ENCODE data around the gene B4GALT6.

The B4GALT6 gene

GRCh38 chr18:31617031-31617717 is 67.2 kb downstream of the B4GALT6 start:
- Histone ChIP-seq H3K9ac (ENCODE audit: low read depth in 1 of 2, low read length in 2 of 2) (no peak overlapping the region), H3K27me3 (ENCODE audit: control insufficient read depth in 2 of 2, insufficient read depth in 2 of 2, low read length in 2 of 2) (no peaks in the 10 kb centered on the region), H3K4me3 (ENCODE audit: low read length in 2 of 2) (no peak overlapping the region), H3K9me3 (ENCODE audit: control insufficient read depth in 2 of 2, low read length in 2 of 2) (no peaks in the 10 kb centered on the region), H3K27ac (ENCODE audit: low read depth in 2 of 2, low read length in 2 of 2) (no peak overlapping the region), H3K4me1 (ENCODE audit: control insufficient read depth in 2 of 2, insufficient read depth in 2 of 2, low read length in 2 of 2) (no peaks in the 10 kb centered on the region), H3K36me3 (ENCODE audit: control insufficient read depth in 2 of 2, insufficient read depth in 2 of 2, low read length in 2 of 2) (no peaks in the 10 kb centered on the region)

GRCh38 chr18:31616586-31616985 is 67.8 kb downstream of the B4GALT6 start:
- no peaks in the 10 kb centered on the region for H3K4me1 ChIP-seq (ENCODE audit: control insufficient read depth in 2 of 2, insufficient read depth in 2 of 2, low read length in 2 of 2)

GRCh38 chr18:31614044-31614443 is 70.3 kb downstream of the B4GALT6 start:
- Histone ChIP-seq H3K4me1 (ENCODE audit: control insufficient read depth in 2 of 2, insufficient read depth in 2 of 2, low read length in 2 of 2) (no peaks in the 10 kb centered on the region), H3K27me3 (ENCODE audit: control insufficient read depth in 2 of 2, insufficient read depth in 2 of 2, low read length in 2 of 2) (no peaks in the 10 kb centered on the region), H3K4me3 (ENCODE audit: low read length in 2 of 2) (no peak overlapping the region), H3K9ac (ENCODE audit: low read depth in 1 of 2, low read length in 2 of 2) (no peak overlapping the region), H3K9me3 (ENCODE audit: control insufficient read depth in 2 of 2, low read length in 2 of 2) (no peaks in the 10 kb centered on the region), H3K27ac (ENCODE audit: low read depth in 2 of 2, low read length in 2 of 2) (no peak overlapping the region), H3K36me3 (ENCODE audit: control insufficient read depth in 2 of 2, insufficient read depth in 2 of 2, low read length in 2 of 2) (no peaks in the 10 kb centered on the region)

More at GRCh38 chr18:31616586-31616985, 67.8 kb downstream of the B4GALT6 start:
- H3K9ac ChIP-seq (ENCODE audit: low read depth in 1 of 2, low read length in 2 of 2) = no peak overlapping the region
- no peaks in the 10 kb centered on the region for H3K36me3 ChIP-seq (ENCODE audit: control insufficient read depth in 2 of 2, insufficient read depth in 2 of 2, low read length in 2 of 2)
- no peak overlapping the region for H3K27ac ChIP-seq (ENCODE audit: low read depth in 2 of 2, low read length in 2 of 2)
- no peak overlapping the region for H3K4me3 ChIP-seq (ENCODE audit: low read length in 2 of 2)
- H3K27me3 ChIP-seq (ENCODE audit: control insufficient read depth in 2 of 2, insufficient read depth in 2 of 2, low read length in 2 of 2) = no peaks in the 10 kb centered on the region
- no peaks in the 10 kb centered on the region for H3K9me3 ChIP-seq (ENCODE audit: control insufficient read depth in 2 of 2, low read length in 2 of 2)

- H3K9me3 ChIP-seq (ENCODE audit: control insufficient read depth in 2 of 2, low read length in 2 of 2) = no peaks in the 10 kb centered on the region
- no peak overlapping the region for H3K9ac ChIP-seq (ENCODE audit: low read depth in 1 of 2, low read length in 2 of 2)
- no peaks in the 10 kb centered on the region for H3K36me3 ChIP-seq (ENCODE audit: control insufficient read depth in 2 of 2, insufficient read depth in 2 of 2, low read length in 2 of 2)
- no peak overlapping the region for H3K4me3 ChIP-seq (ENCODE audit: low read length in 2 of 2)
- H3K27ac ChIP-seq (ENCODE audit: low read depth in 2 of 2, low read length in 2 of 2) = no peak overlapping the region
- no peaks in the 10 kb centered on the region for H3K27me3 ChIP-seq (ENCODE audit: control insufficient read depth in 2 of 2, insufficient read depth in 2 of 2, low read length in 2 of 2)
- no peaks in the 10 kb centered on the region for H3K4me1 ChIP-seq (ENCODE audit: control insufficient read depth in 2 of 2, insufficient read depth in 2 of 2, low read length in 2 of 2)
Measured at GRCh38 chr18:31612124-31612523, 72.3 kb downstream of the B4GALT6 start.

- Histone ChIP-seq H3K4me1 (ENCODE audit: control insufficient read depth in 2 of 2, insufficient read depth in 2 of 2, low read length in 2 of 2) (no peaks in the 10 kb centered on the region), H3K9me3 (ENCODE audit: control insufficient read depth in 2 of 2, low read length in 2 of 2) (no peaks in the 10 kb centered on the region), H3K4me3 (ENCODE audit: low read length in 2 of 2) (no peak overlapping the region), H3K9ac (ENCODE audit: low read depth in 1 of 2, low read length in 2 of 2) (no peak overlapping the region), H3K36me3 (ENCODE audit: control insufficient read depth in 2 of 2, insufficient read depth in 2 of 2, low read length in 2 of 2) (no peaks in the 10 kb centered on the region), H3K27me3 (ENCODE audit: control insufficient read depth in 2 of 2, insufficient read depth in 2 of 2, low read length in 2 of 2) (no peaks in the 10 kb centered on the region), H3K27ac (ENCODE audit: low read depth in 2 of 2, low read length in 2 of 2) (no peak overlapping the region)
Measured at GRCh38 chr18:31611511-31611910, 72.9 kb downstream of the B4GALT6 start.

GRCh38 chr18:31610286-31611205 is 73.8 kb downstream of the B4GALT6 start:
- Histone ChIP-seq H3K36me3 (ENCODE audit: control insufficient read depth in 2 of 2, insufficient read depth in 2 of 2, low read length in 2 of 2) (no peaks in the 10 kb centered on the region), H3K4me3 (ENCODE audit: low read length in 2 of 2) (no peak overlapping the region), H3K27ac (ENCODE audit: low read depth in 2 of 2, low read length in 2 of 2) (no peak overlapping the region)

GRCh38 chr18:31609886-31610285 is 74.5 kb downstream of the B4GALT6 start:
- Histone ChIP-seq H3K36me3 (ENCODE audit: control insufficient read depth in 2 of 2, insufficient read depth in 2 of 2, low read length in 2 of 2) (no peaks in the 10 kb centered on the region), H3K27ac (ENCODE audit: low read depth in 2 of 2, low read length in 2 of 2) (no peak overlapping the region), H3K4me1 (ENCODE audit: control insufficient read depth in 2 of 2, insufficient read depth in 2 of 2, low read length in 2 of 2) (no peaks in the 10 kb centered on the region), H3K4me3 (ENCODE audit: low read length in 2 of 2) (no peak overlapping the region), H3K9me3 (ENCODE audit: control insufficient read depth in 2 of 2, low read length in 2 of 2) (no peaks in the 10 kb centered on the region), H3K27me3 (ENCODE audit: control insufficient read depth in 2 of 2, insufficient read depth in 2 of 2, low read length in 2 of 2) (no peaks in the 10 kb centered on the region), H3K9ac (ENCODE audit: low read depth in 1 of 2, low read length in 2 of 2) (no peak overlapping the region)

More at GRCh38 chr18:31610286-31611205, 73.8 kb downstream of the B4GALT6 start:
- Histone ChIP-seq H3K4me1 (ENCODE audit: control insufficient read depth in 2 of 2, insufficient read depth in 2 of 2, low read length in 2 of 2) (no peaks in the 10 kb centered on the region), H3K9ac (ENCODE audit: low read depth in 1 of 2, low read length in 2 of 2) (no peak overlapping the region), H3K27me3 (ENCODE audit: control insufficient read depth in 2 of 2, insufficient read depth in 2 of 2, low read length in 2 of 2) (no peaks in the 10 kb centered on the region), H3K9me3 (ENCODE audit: control insufficient read depth in 2 of 2, low read length in 2 of 2) (no peaks in the 10 kb centered on the region)

GRCh38 chr18:31607384-31607783 is 77.0 kb downstream of the B4GALT6 start:
- Histone ChIP-seq H3K27ac (ENCODE audit: low read depth in 2 of 2, low read length in 2 of 2) (no peak overlapping the region), H3K36me3 (ENCODE audit: control insufficient read depth in 2 of 2, insufficient read depth in 2 of 2, low read length in 2 of 2) (no peaks in the 10 kb centered on the region), H3K9ac (ENCODE audit: low read depth in 1 of 2, low read length in 2 of 2) (no peak overlapping the region), H3K4me3 (ENCODE audit: low read length in 2 of 2) (no peak overlapping the region), H3K27me3 (ENCODE audit: control insufficient read depth in 2 of 2, insufficient read depth in 2 of 2, low read length in 2 of 2) (no peaks in the 10 kb centered on the region), H3K4me1 (ENCODE audit: control insufficient read depth in 2 of 2, insufficient read depth in 2 of 2, low read length in 2 of 2) (no peaks in the 10 kb centered on the region), H3K9me3 (ENCODE audit: control insufficient read depth in 2 of 2, low read length in 2 of 2) (no peaks in the 10 kb centered on the region)

- no peaks in the 10 kb centered on the region for H3K27me3 ChIP-seq (ENCODE audit: control insufficient read depth in 2 of 2, insufficient read depth in 2 of 2, low read length in 2 of 2)
- H3K4me3 ChIP-seq (ENCODE audit: low read length in 2 of 2) = no peak overlapping the region
- H3K36me3 ChIP-seq (ENCODE audit: control insufficient read depth in 2 of 2, insufficient read depth in 2 of 2, low read length in 2 of 2) = no peaks in the 10 kb centered on the region
- no peak overlapping the region for H3K27ac ChIP-seq (ENCODE audit: low read depth in 2 of 2, low read length in 2 of 2)
- H3K9me3 ChIP-seq (ENCODE audit: control insufficient read depth in 2 of 2, low read length in 2 of 2) = no peaks in the 10 kb centered on the region
- no peak overlapping the region for H3K9ac ChIP-seq (ENCODE audit: low read depth in 1 of 2, low read length in 2 of 2)
- H3K4me1 ChIP-seq (ENCODE audit: control insufficient read depth in 2 of 2, insufficient read depth in 2 of 2, low read length in 2 of 2) = no peaks in the 10 kb centered on the region
Measured at GRCh38 chr18:31606265-31606664, 78.1 kb downstream of the B4GALT6 start.

- Histone ChIP-seq H3K9ac (ENCODE audit: low read depth in 1 of 2, low read length in 2 of 2) (no peak overlapping the region), H3K4me3 (ENCODE audit: low read length in 2 of 2) (no peak overlapping the region), H3K4me1 (ENCODE audit: control insufficient read depth in 2 of 2, insufficient read depth in 2 of 2, low read length in 2 of 2) (no peaks in the 10 kb centered on the region), H3K27ac (ENCODE audit: low read depth in 2 of 2, low read length in 2 of 2) (no peak overlapping the region), H3K27me3 (ENCODE audit: control insufficient read depth in 2 of 2, insufficient read depth in 2 of 2, low read length in 2 of 2) (no peaks in the 10 kb centered on the region), H3K36me3 (ENCODE audit: control insufficient read depth in 2 of 2, insufficient read depth in 2 of 2, low read length in 2 of 2) (no peaks in the 10 kb centered on the region), H3K9me3 (ENCODE audit: control insufficient read depth in 2 of 2, low read length in 2 of 2) (no peaks in the 10 kb centered on the region)
Measured at GRCh38 chr18:31603315-31603714, 81.1 kb downstream of the B4GALT6 start.
